M059J (cell line): Measurements from ENCODE around the gene OR5K2. TPM values are rescaled to one million over a fixed set of nuclear protein-coding genes. Genes with fewer than 3 reads are reported as not detected.

ENCODE experiments used
- DNase-seq: peaks from one replicate; pipeline ENCODE4 v3.0.0-alpha.2; 2012; ENCODE audit warnings: low read depth
- total RNA-seq: library from RNA; depleted of rRNA; stranded (reverse); fragments of >200 nt; shearing (Covaris generic); gene quantifications from 2 replicates; pipeline ENCODE4 v1.2.3, GENCODE V29; 2014; rRNA removed

The OR5K2 gene
- total RNA-seq, result not detected in 2 replicates

DNA sequence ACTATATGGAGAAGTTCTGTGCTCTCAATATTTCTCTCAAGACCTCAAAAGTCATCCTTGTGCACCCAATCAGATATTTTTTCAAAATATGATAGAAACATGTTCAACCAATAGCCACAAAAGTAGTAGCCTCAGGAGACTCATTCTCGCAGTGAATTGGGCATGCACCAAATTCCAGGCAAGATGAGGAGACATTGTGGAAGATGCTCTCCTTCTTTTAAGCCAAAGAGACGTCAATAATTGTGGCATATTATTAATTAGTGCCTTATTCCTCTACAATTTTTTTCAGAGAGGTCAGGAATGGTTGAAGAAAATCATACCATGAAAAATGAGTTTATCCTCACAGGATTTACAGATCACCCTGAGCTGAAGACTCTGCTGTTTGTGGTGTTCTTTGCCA, at the start of gene OR5K2:
OR5K2 (plus strand) TSS at position 301 of the 400 bp plus-strand sequence; CDS start at position 301, 0 bp downstream.
- no peak for DNase-seq

GRCh38 chr3:98449606-98450193, 47.8 kb upstream of the OR5K2 start:
- no peak for DNase-seq

DNA sequence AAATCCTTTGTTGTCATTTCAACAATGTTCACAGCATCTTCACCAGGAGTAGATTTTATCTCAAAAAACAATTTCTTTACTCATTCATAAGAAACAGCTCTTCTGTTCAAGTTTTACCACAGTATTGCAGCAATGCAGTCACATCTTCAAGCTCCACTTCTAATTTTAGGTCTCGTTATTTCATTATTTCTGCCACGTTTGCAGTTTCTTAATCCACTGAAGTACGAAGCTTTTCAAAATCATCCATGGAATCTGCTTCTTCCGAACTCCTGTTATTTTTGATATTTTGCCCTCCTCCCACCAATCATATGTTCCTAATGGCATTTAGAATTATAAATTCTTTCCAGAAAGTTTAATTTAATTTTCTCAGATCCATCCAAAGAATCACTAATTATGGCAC, 47.1 kb upstream of the OR5K2 start:
- no peak for DNase-seq

DNA sequence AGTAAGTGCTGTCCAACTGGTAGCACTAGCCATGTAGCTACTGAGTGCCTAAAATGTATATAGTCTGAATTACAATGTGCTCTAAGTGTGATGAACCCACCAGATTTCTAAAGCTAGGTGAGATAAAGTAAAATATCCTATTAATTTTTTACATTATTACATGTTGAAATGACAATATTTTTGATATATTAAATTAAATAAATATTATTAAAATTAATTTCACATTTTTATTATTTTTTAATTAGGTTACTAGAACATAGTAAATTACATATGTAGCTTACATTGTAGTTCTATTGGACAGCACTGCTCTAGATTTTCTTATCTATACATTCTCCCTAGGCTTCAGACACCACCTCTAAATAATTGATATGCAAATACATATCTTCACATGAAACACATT, 43.7 kb upstream of the OR5K2 start:
- no peak for DNase-seq

- DNase-seq, result no peak
Measured at GRCh38 chr3:98454929-98455328, 42.6 kb upstream of the OR5K2 start.

- DNase-seq, result peak; percentile 28
Measured at GRCh38 chr3:98457543-98457942, 39.9 kb upstream of the OR5K2 start.

DNA sequence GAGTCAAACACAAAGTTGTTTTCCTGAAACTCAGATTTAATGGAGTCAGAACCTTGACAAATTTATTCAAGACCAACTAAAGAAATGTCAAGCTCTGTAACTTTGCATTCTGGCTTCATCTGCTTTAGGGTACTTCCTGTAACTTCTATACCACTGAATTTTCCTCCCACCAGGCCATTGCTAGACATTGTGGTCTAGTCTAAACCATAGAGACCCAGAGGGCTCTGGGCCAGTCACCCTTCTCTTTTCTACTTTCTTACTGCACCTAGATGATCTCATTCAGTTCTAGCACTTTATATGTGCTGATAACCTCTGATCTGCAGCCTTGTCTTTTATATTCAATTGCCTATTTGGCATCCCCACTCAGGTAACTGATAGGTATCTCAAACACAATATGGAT, 37.3 kb upstream of the OR5K2 start:
- no peak for DNase-seq

DNA sequence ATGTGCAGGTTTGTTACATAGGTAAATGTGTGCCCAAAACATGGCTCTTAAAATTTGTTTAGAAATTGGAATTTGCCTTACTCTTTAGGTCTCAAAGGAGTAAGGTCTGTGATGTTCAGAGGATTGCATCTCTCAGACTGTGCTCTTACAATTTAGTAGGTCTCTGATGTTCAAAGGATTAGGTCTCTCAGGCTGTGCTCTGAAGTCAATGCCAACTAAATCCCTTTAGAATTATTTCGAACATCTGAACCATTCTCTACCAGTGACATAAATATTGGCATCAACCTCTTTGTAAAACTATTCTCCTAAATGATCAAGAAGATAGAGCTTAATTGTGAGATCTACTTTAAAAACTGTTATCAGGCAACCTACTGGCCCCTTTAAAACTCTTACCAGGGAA, 34.6 kb upstream of the OR5K2 start, which contains the start of gene OR5K1:
OR5K1 (plus strand) TSS at position 301 of the 400 bp plus-strand sequence. CDS start 6,376 bp downstream, outside the sequence.
- no peak for DNase-seq

GRCh38 chr3:98482717-98483482, 14.6 kb upstream of the OR5K2 start:
- DNase-seq, result peak; percentile 73

- DNase-seq, result no peak
Measured at GRCh38 chr3:98483626-98484025, 13.9 kb upstream of the OR5K2 start.

DNA sequence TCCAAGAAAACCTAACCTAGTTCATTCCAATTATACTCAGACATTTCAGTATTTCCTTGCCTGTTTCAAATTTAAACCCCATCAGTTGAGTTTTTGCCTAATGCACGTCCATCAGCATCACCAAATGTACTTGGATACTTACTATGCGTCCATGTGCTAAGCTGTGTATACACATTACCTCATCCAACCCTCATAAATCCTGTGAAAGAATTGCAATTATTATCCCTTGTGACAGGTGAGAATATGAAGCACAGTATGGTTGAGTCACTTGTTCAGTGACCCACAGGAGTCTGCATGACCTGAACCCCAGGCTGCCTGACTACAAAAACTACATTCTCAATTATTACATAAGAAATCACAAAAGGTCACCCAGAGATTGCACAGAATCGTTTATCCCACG, 2.5 kb downstream of the OR5K2 start:
- DNase-seq, result peak; percentile 48

DNA sequence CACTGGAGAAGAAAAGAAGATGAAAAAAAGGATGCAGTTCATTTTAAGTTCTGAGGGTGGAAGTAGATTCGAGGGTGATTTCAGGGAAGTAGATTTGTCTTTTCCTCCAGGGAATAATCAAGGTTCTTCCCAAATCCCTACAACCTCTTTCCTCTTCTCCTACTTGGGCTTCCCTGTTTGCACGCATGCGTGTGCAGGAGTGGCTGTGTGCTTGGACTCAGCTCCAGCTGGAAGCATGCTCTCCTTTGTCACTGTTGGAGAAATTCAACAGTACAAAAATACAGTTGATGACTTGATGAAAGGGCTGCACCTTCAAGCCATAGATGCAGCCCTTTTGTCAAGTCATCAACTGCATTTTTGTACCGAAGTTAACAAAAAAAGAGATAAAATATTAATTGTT, 3.8 kb downstream of the OR5K2 start:
- DNase-seq, result no peak

GRCh38 chr3:98501863-98502576, 4.5 kb downstream of the OR5K2 start:
- DNase-seq, result no peak

DNA sequence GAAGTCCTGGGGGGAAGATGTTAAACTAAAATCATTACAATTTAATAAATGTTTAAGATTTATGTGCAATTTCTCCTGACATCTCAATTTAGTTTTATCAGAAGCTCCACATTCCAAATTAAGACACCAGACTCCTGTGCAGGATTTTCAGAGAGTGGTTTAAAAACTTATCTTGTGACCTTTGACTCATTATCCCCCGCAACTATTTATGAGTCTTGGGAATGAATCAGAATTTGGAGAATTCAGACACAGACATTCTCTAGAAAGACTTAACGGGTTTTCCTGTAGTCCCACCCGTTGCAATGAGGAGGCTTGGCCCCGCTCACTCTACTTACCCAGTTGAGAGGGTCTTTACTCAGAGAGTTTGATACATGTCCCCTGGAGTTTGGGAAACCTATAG, 7.1 kb downstream of the OR5K2 start:
- DNase-seq, result peak; percentile 82

DNA sequence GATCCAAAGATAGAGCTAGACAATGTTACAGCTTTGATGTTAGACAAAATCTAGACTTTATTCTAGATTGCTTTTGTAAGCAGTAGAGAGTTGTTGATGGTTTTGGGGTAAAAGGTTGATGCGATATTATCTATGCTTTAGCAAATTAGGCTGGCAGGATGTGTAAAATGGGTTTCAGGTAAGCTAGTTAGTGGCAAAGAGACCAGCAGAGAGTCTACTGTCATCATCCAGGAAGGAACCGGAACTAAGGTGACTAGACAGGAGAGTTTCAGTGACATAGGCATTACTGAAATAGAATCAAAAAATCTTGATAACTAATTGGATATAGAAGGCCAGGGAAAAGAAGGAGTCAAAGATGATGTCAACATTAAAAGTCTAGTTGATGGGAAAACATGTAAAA, 11.1 kb downstream of the OR5K2 start:
- no peak for DNase-seq

DNA sequence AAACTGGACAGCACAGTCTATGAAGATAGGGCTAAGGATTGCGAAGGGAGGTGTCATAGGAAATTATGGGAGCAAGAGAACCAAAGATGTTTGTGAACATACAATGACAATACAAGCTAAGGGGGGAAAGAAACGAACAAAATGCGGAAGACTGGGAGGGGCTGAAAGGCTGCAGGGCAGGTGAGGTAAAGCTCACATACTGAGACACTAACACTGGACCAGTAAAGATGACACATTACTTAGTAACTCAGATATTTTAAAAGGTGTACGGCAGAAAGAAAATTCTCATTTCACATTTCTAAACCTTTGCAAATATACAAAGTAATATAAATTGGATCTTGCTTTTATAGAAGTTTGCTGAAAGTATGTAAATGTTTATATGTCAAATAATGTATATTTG, 15.1 kb downstream of the OR5K2 start:
- DNase-seq, result no peak

DNA sequence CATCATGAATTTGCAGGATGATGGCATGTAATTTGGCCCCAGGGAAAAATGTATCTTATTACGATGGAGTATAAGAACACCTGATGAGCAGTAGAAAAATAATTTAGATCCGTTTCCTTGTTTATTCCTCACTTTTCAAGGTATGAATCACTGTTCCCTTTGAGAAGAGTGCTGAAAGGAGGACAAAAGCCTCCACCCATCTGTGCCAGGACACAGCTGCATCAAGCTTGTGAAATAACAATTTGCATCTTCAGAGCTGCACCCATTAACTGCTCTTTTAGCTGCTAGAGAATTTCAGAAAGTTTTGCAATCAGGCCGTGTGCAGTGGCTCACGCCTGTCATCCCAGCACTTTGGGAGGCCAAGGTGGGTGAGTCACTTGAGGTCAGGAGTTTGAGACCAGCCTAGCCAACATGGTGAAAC, 15.6 kb downstream of the OR5K2 start:
- peak; percentile 91 for DNase-seq

DNA sequence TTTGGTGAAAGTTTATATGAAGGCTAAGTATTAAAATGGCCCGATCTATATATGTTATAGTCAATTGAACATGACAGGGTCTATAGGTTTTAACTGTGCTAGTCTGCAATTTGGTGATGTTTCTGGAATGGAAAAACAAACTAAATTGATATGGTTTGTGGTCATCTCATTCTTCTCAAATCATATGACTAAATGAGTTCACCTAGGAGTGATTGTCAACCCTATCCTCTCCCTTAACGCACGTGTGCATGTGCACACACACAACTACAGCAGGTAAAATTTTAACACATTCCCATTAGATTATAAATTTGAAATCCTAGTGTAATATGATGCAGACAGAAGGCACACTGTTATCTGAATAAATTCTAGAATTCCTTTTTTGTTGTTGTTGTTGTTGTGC, 16.3 kb downstream of the OR5K2 start:
- no peak for DNase-seq

GRCh38 chr3:98514948-98515347, 17.5 kb downstream of the OR5K2 start:
- no peak for DNase-seq

DNA sequence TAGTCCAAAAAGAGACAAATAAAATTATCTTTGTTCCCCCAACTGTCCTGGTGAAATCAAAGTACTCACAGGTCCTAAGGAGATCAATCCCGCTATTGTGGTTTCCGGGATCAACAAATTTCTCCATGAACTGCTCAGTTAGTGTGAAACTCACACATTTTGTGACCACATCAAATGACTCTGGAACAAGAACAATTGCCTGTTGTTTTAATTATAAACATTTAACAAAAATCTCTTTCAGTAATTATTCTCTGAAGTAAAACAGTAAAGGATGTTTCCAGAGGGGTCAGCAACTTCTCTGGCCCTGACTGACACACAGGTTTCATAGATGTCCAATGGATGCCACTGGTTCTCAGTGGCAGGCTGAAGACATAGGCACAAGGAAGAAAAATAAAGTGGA, 21.3 kb downstream of the OR5K2 start:
- no peak for DNase-seq

GRCh38 chr3:98519351-98519750, 21.9 kb downstream of the OR5K2 start:
- DNase-seq, result no peak

DNA sequence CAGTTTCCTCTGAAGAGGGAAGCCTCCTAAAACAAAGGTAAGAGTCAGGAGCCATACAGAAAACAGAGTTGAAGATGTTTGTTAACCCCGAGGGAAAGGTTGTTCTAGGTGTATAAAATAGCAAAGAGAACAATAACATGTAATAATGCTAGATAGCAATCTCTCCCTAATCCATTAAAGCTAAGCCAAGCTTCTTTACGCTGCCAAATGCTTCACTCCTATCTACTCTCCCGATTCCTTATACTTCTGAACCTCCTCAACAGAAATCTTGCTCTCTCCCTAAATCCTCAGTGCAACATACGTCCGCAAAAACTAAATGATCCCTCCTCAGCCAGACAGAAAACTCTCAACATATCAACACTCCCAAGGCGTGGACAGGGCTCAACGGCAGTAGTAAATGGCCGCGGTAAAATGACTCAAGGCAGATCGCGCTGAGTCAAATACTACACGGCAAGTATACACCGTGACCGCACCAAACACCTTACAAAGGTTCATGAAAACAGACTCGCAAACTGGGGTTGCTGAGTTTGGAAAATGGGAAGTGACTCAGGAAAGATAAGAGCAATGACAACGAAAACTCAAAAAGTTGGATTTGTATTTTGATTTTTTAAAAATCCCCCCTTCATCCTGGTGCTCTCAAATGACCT, 24.5 kb downstream of the OR5K2 start:
- peak; percentile 92 for DNase-seq
